Measurements from ENCODE around the gene APOL1.
"Not testable (repeated sequence)": the region's sequence is repeated elsewhere in the genome, so short reads cannot be mapped to it uniquely, and the experiment has no call there.

APOL1 gene

GRCh38 chr22:36253523-36254490, 874 bp downstream of the APOL1 start:
- no peak for TF ChIP-seq CTCF (IDR thresholded peaks at IDR 0.05; ENCODE audit: low read depth, low read length)
- DNase-seq (ENCODE audit: extremely low read depth, low read depth): no peak

GRCh38 chr22:36255572-36255971, 2.6 kb downstream of the APOL1 start:
- DNase-seq (ENCODE audit: extremely low read depth, low read depth): not testable (repeated sequence)

- DNase-seq (ENCODE audit: extremely low read depth, low read depth): no peak
- no peak for TF ChIP-seq CTCF (IDR thresholded peaks at IDR 0.05; ENCODE audit: low read depth, low read length)
Measured at GRCh38 chr22:36256478-36256877, 3.5 kb downstream of the APOL1 start.

GRCh38 chr22:36257308-36257707, 4.4 kb downstream of the APOL1 start:
- TF ChIP-seq CTCF (IDR thresholded peaks at IDR 0.05; ENCODE audit: low read depth, low read length): no peak
- no peak for DNase-seq (ENCODE audit: extremely low read depth, low read depth)

GRCh38 chr22:36257948-36258670, 5.2 kb downstream of the APOL1 start:
- no peak for TF ChIP-seq CTCF (IDR thresholded peaks at IDR 0.05; ENCODE audit: low read depth, low read length)
- DNase-seq (ENCODE audit: extremely low read depth, low read depth): no peak

GRCh38 chr22:36258701-36259614, 6.0 kb downstream of the APOL1 start:
- no peak for DNase-seq (ENCODE audit: extremely low read depth, low read depth)

More at GRCh38 chr22:36258701-36259614, 6.0 kb downstream of the APOL1 start:
- TF ChIP-seq CTCF (IDR thresholded peaks at IDR 0.05; ENCODE audit: low read depth, low read length): no peak

Data from AG09319 (cell line).